ENCODE data around the gene CHPF.

GRCh38 chr2:219557791-219558785, 14.5 kb upstream of the CHPF start:
- TF ChIP-seq SUZ12 (IDR thresholded peaks at IDR 0.05; ENCODE audit: extremely low read depth, insufficient read depth, insufficient read length) (no peak), YY1 (IDR thresholded peaks at IDR 0.05; ENCODE audit: insufficient read depth, insufficient read length) (no peak), ZNF274 (IDR thresholded peaks at IDR 0.05; ENCODE audit: low read depth, low read length) (no peak)
